Hepatocyte (in vitro differentiated cells): ENCODE results near the gene FOXK1. TPM values are rescaled to one million over a fixed set of nuclear protein-coding genes. Genes with fewer than 3 reads are reported as not detected.

Experiments
- DNase-seq: peaks from one replicate; pipeline ENCODE4 v3.0.0-alpha.2; 2016; ENCODE audit warnings: low spot score
- H2AFZ ChIP-seq: fragments of 200-600 bp; sonication (generic); 2 replicates; pipeline ENCODE4 v1.6.0; 2016; ENCODE audit warnings: antibody characterized with exemption, mild to moderate bottlenecking
- H3K27ac ChIP-seq: fragments of 200-600 bp; sonication (generic); 2 replicates; pipeline ENCODE4 v1.5.1; 2016; ENCODE audit warnings: mild to moderate bottlenecking
- H3K27me3 ChIP-seq: fragments of 200-600 bp; sonication (generic); 2 replicates; pipeline ENCODE4 v1.6.1; 2016
- H3K36me3 ChIP-seq: fragments of 200-600 bp; sonication (generic); replicated peaks from 2 replicates; pipeline ENCODE4 v1.5.1; 2016; ENCODE audit warnings: low read depth; ENCODE audit not compliant: insufficient read depth
- H3K4me1 ChIP-seq: fragments of 200-600 bp; sonication (generic); 2 replicates; pipeline ENCODE4 v1.5.1; 2016; ENCODE audit warnings: mild to moderate bottlenecking, moderate library complexity; ENCODE audit not compliant: insufficient read depth
- H3K4me2 ChIP-seq: fragments of 200-600 bp; sonication (generic); 2 replicates; pipeline ENCODE4 v1.6.0; 2016
- H3K4me3 ChIP-seq: fragments of 200-600 bp; sonication (generic); 2 replicates; pipeline ENCODE4 v1.5.1; 2016; ENCODE audit warnings: mild to moderate bottlenecking
- H3K79me2 ChIP-seq: fragments of 200-600 bp; sonication (generic); 2 replicates; pipeline ENCODE4 v1.6.0; 2017; ENCODE audit warnings: mild to moderate bottlenecking
- H3K9me2 ChIP-seq: fragments of 200-600 bp; sonication (generic); replicated peaks from 2 replicates; pipeline ENCODE4 v1.6.0; 2017; ENCODE audit warnings: mild to moderate bottlenecking; ENCODE audit not compliant: insufficient read depth
- H3K9me3 ChIP-seq: fragments of 200-600 bp; sonication (generic); 2 replicates; pipeline ENCODE4 v1.5.1; 2016; ENCODE audit warnings: low read depth, mild to moderate bottlenecking
- H4K20me1 ChIP-seq: fragments of 200-600 bp; sonication (generic); 2 replicates; pipeline ENCODE4 v1.6.0; 2016; ENCODE audit warnings: mild to moderate bottlenecking; ENCODE audit not compliant: insufficient read depth, poor library complexity, severe bottlenecking
- EZH2 ChIP-seq: fragments of 200-600 bp; sonication (generic); IDR thresholded peaks from 2 replicates; pipeline ENCODE4 v1.6.1; 2016; ENCODE audit warnings: antibody characterized with exemption, mild to moderate bottlenecking, borderline replicate concordance
- EZH2phosphoT487 ChIP-seq: fragments of 200-600 bp; sonication (generic); IDR thresholded peaks from one replicate; pipeline ENCODE4 v1.6.1; 2018; ENCODE audit warnings: antibody characterized with exemption, mild to moderate bottlenecking, low read depth, moderate library complexity; ENCODE audit not compliant: unreplicated experiment, severe bottlenecking
- WGBS: methylation state at CpG from one replicate; pipeline ENCODE4 v1.1.6; 2016; ENCODE audit warnings: low lambda C conversion rate; ENCODE audit errors: missing lambda C conversion rate; 5-methylcytosine and 5-hydroxymethylcytosine counted together
- polyA plus RNA-seq: library from polyadenylated mRNA; unstranded; fragments of >200 nt; fragmentation: Nextera tagmentation; extraction: Ambion mirVana; gene quantifications from 2 replicates; pipeline ENCODE4 v1.2.1, GENCODE V29; 2016
- total RNA-seq: library from RNA; depleted of rRNA; stranded (reverse); fragments of >200 nt; gene quantifications from 2 replicates; pipeline ENCODE4 v1.2.3, GENCODE V29; 2014
- TF ChIP-seq, protein P1 (sequence below): fragments of 200-600 bp; sonication (generic); IDR thresholded peaks from 2 replicates; pipeline ENCODE4 v1.5.1; 2016; ENCODE audit warnings: antibody characterized with exemption, mild to moderate bottlenecking; ENCODE audit not compliant: poor library complexity

Gene FOXK1
- total and polyA plus RNA-seq, 2 experiments from 2014 or later: 8.3 to 17.8 TPM

DNA sequence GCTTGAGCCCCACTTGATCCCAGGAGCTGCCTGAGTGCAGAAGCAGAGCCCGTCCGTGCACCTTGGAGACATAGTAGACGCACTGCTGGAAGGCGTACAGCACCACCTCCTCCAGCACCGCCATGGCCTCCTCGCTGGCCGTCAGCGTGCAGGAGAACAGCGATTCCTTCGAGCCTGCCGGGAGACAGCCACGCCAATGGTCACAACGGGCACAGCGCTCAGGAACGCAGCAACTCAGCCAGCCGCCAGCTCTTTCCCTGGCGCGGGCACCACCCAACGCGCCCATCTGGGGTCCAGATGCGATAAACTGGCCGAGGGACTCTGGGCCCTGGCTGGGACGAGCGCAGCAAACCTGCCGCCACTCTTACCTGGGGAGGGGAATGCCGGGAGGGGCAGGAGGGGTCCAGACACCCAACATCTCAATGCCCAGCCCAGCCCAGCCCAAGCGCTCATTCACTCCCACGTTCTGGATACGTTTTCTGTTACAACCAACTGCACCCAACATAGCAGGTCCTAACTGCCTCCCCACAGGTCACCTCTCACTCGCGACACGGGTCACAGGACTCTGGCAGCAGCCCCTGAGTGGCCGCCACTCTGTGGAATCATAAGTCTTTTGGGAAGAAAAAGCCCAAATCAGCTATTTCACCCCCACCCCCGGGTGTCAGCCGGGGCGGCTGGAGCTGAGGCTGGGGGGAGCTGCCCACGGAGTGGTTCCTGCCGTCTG lies 135.2 kb downstream of the FOXK1 start:
- Histone ChIP-seq H3K4me2 (no peak overlapping the region), H3K36me3 (no peaks in the 10 kb centered on the region), H2AFZ (no peak overlapping the region), H3K9me2 (no peaks in the 10 kb centered on the region), H3K79me2 (no peaks in the 10 kb centered on the region), H3K27me3 (no peaks in the 10 kb centered on the region), H3K27ac (no peak overlapping the region), H3K4me1 (no peaks in the 10 kb centered on the region), H3K4me3 (no peak overlapping the region), H4K20me1 (no peaks in the 10 kb centered on the region), H3K9me3 (no peaks in the 10 kb centered on the region)
- no peak for DNase-seq
- TF ChIP-seq EZH2phosphoT487 (no peak), EZH2 (no peak)
- TF ChIP-seq, protein P1, sequence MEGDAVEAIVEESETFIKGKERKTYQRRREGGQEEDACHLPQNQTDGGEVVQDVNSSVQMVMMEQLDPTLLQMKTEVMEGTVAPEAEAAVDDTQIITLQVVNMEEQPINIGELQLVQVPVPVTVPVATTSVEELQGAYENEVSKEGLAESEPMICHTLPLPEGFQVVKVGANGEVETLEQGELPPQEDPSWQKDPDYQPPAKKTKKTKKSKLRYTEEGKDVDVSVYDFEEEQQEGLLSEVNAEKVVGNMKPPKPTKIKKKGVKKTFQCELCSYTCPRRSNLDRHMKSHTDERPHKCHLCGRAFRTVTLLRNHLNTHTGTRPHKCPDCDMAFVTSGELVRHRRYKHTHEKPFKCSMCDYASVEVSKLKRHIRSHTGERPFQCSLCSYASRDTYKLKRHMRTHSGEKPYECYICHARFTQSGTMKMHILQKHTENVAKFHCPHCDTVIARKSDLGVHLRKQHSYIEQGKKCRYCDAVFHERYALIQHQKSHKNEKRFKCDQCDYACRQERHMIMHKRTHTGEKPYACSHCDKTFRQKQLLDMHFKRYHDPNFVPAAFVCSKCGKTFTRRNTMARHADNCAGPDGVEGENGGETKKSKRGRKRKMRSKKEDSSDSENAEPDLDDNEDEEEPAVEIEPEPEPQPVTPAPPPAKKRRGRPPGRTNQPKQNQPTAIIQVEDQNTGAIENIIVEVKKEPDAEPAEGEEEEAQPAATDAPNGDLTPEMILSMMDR: no peak
- 95% methylated on average over 33 of the region's 38 CpGs for WGBS

DNA sequence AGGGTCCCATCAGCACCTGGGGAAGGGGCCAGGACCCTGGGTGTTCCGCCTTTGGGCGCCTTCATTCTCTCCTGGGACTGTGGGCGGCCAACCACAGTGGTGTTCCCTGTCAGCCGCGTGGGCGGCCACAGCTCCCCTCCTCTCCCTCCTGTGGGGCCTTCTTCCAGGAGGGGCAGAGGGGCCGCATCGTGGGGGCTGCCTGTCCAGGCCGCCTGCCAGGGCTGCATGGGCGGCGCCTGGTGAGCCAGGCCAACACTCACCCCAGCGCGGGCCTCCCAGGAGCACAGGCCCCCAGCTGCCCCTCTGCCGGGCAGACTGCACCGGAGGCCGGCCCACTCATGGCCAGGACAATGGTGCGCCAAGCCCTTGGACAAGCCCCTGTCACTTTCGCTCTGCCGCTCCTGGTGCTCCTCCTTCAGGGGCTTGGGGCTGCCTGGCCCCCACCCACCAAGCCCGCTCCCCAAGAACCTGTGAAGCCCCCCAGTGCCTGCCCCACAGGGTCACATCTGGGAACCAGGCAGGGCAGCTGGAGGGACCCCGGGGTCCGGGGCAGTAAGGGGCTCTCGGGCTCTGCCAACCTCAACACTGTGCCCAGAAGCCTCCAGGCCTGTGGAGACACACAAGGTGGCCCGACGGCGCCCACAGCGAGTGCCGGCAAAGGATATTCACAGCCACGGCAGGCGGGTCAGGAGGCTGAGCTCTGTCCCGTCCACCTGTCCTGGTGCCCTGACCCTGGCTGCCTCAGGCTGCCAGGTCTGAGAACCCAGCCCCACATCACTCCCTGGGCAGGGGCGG lies 136.1 kb downstream of the FOXK1 start:
- H4K20me1 ChIP-seq: no peaks in the 10 kb centered on the region
- no peak for TF ChIP-seq EZH2
- no peak for TF ChIP-seq EZH2phosphoT487
- TF ChIP-seq, protein P1: no peak
- no peaks in the 10 kb centered on the region for H3K9me3 ChIP-seq
- H2AFZ ChIP-seq: no peak overlapping the region
- no peaks in the 10 kb centered on the region for H3K9me2 ChIP-seq
- H3K27ac ChIP-seq: no peak overlapping the region
- H3K4me2 ChIP-seq: no peak overlapping the region
- no peaks in the 10 kb centered on the region for H3K79me2 ChIP-seq
- no peak for DNase-seq
- H3K4me1 ChIP-seq: no peaks in the 10 kb centered on the region
- no peaks in the 10 kb centered on the region for H3K36me3 ChIP-seq
- no peaks in the 10 kb centered on the region for H3K27me3 ChIP-seq
- 84% methylated on average over 28 of the region's 32 CpGs for WGBS
- no peak overlapping the region for H3K4me3 ChIP-seq

DNA sequence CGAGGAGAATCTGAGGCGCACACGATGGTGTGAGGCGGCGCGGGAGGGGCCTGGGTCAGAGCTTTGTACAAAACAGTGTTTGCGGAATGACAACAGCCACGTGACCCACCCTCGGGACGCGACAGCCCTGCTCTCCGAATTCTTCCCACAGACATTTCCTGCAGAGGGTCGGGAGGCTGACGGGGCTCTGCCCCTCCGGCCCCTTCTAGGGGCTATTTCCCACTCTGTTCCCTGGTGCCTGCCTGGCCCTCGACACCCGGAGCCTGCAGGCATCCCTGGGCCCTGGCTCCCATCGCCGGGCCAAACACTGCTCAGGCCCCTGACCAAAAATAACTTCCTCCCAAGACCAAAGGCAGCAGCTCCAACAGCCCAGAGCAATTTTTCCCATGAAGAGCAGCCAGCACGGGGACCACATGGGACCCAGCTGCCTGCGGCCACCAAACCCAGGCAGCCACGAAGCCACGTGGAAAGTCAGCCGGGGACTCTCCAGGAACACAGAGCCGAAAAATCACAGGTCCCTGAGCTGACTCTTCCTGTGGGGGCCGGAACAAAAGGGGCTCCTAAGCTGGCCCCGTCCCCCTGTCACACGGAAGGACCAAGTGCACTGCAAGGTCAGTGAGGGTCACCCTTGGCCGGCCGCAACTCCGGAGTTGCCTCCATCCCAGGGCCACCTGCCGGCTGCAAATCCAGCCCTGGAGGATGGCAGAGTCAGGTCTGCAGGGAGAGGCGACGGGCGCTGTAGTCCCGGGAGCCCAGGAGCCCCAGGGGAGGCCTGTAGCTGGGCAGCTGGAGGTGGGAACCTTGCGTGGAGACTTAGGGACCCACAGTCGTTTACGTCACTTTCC lies 137.7 kb downstream of the FOXK1 start:
- Histone ChIP-seq H3K4me1 (no peaks in the 10 kb centered on the region), H3K4me3 (no peak overlapping the region), H2AFZ (no peak overlapping the region), H3K79me2 (no peaks in the 10 kb centered on the region), H3K9me3 (no peaks in the 10 kb centered on the region), H4K20me1 (no peaks in the 10 kb centered on the region), H3K27ac (no peak overlapping the region), H3K4me2 (no peak overlapping the region), H3K27me3 (no peaks in the 10 kb centered on the region), H3K36me3 (no peaks in the 10 kb centered on the region), H3K9me2 (no peaks in the 10 kb centered on the region)
- TF ChIP-seq EZH2: no peak
- TF ChIP-seq, protein P1: no peak
- TF ChIP-seq EZH2phosphoT487: no peak
- 92% methylated on average over 39 of the region's 39 CpGs for WGBS
- DNase-seq: no peak
